NT2/D1 (cell line): ENCODE results near the gene DHX15.

Experiments used
- DNase-seq: peaks from one replicate; pipeline ENCODE4 v3.0.0-alpha.2; 2011; ENCODE audit warnings: low read depth, low spot score
- H3K27me3 ChIP-seq: 2 replicates; pipeline ENCODE4 v1.6.0; 2011; ENCODE audit warnings: mild to moderate bottlenecking; ENCODE audit not compliant: insufficient read length, insufficient read depth
- H3K36me3 ChIP-seq: 2 replicates; pipeline ENCODE4 v1.6.1; 2011; ENCODE audit warnings: mild to moderate bottlenecking, low read length, mixed read lengths; ENCODE audit not compliant: insufficient read depth, insufficient read length
- H3K4me1 ChIP-seq: 2 replicates; pipeline ENCODE4 v1.5.1; 2011; ENCODE audit not compliant: insufficient read depth, insufficient read length
- H3K4me3 ChIP-seq: 2 replicates; pipeline ENCODE4 v1.5.1; 2011; ENCODE audit warnings: low read depth; ENCODE audit not compliant: insufficient read length
- H3K9ac ChIP-seq: 2 replicates; pipeline ENCODE4 v1.6.0; 2011; ENCODE audit warnings: low read depth; ENCODE audit not compliant: insufficient read length
- H3K9me3 ChIP-seq: 2 replicates; pipeline ENCODE4 v1.5.1; 2011; ENCODE audit warnings: mild to moderate bottlenecking, low read length; ENCODE audit not compliant: insufficient read depth
- SUZ12 ChIP-seq: IDR thresholded peaks from 2 replicates; pipeline ENCODE4 v1.6.1; 2011; ENCODE audit not compliant: insufficient read length, insufficient read depth; ENCODE audit errors: extremely low read depth
- YY1 ChIP-seq: IDR thresholded peaks from 2 replicates; pipeline ENCODE4 v1.6.1; 2011; ENCODE audit not compliant: insufficient read length, insufficient read depth
- ZNF274 ChIP-seq: IDR thresholded peaks from 2 replicates; pipeline ENCODE4 v1.6.1; 2011; ENCODE audit warnings: mild to moderate bottlenecking, low read depth, low read length

The DHX15 gene

GRCh38 chr4:24582235-24582832 is 2.0 kb downstream of the DHX15 start:
- H3K9ac ChIP-seq: peak overlapping the region; percentile 99
- no peaks in the 10 kb centered on the region for H3K27me3 ChIP-seq
- TF ChIP-seq SUZ12: no peak
- no peak for TF ChIP-seq YY1
- no peak for TF ChIP-seq ZNF274
- H3K36me3 ChIP-seq: peaks cover 50% of the 10 kb centered on the region
- H3K9me3 ChIP-seq: no peaks in the 10 kb centered on the region
- no peaks in the 10 kb centered on the region for H3K4me1 ChIP-seq
- peak overlapping the region; percentile 97 for H3K4me3 ChIP-seq
- no peak for DNase-seq

- TF ChIP-seq ZNF274 (no peak), YY1 (no peak), SUZ12 (no peak)
- H3K4me3 ChIP-seq: no peak overlapping the region
- peaks cover 85% of the 10 kb centered on the region for H3K36me3 ChIP-seq
- DNase-seq: no peak
- H3K27me3 ChIP-seq: no peaks in the 10 kb centered on the region
- no peaks in the 10 kb centered on the region for H3K4me1 ChIP-seq
- no peaks in the 10 kb centered on the region for H3K9me3 ChIP-seq
- H3K9ac ChIP-seq: no peak overlapping the region
Observed at GRCh38 chr4:24578364-24578763, 6.0 kb downstream of the DHX15 start.

- no peak for DNase-seq
- Histone ChIP-seq H3K4me3 (no peak overlapping the region), H3K9ac (no peak overlapping the region), H3K9me3 (no peaks in the 10 kb centered on the region), H3K4me1 (no peaks in the 10 kb centered on the region), H3K27me3 (no peaks in the 10 kb centered on the region), H3K36me3 (peaks cover 92% of the 10 kb centered on the region)
- TF ChIP-seq SUZ12: no peak
- no peak for TF ChIP-seq ZNF274
- TF ChIP-seq YY1: no peak
Observed at GRCh38 chr4:24576276-24576675, 8.1 kb downstream of the DHX15 start.

- Histone ChIP-seq H3K4me1 (no peaks in the 10 kb centered on the region), H3K27me3 (no peaks in the 10 kb centered on the region), H3K9me3 (no peaks in the 10 kb centered on the region), H3K9ac (no peak overlapping the region), H3K4me3 (no peak overlapping the region), H3K36me3 (peaks cover 92% of the 10 kb centered on the region)
- TF ChIP-seq ZNF274: no peak
- no peak for TF ChIP-seq SUZ12
- TF ChIP-seq YY1: no peak
- DNase-seq: no peak
Observed at GRCh38 chr4:24574236-24574635, 10.1 kb downstream of the DHX15 start.

- H3K36me3 ChIP-seq: peaks cover 92% of the 10 kb centered on the region
- H3K9me3 ChIP-seq: no peaks in the 10 kb centered on the region
- TF ChIP-seq ZNF274 (no peak), SUZ12 (no peak), YY1 (no peak)
- DNase-seq: no peak
- no peak overlapping the region for H3K4me3 ChIP-seq
- no peaks in the 10 kb centered on the region for H3K27me3 ChIP-seq
- no peaks in the 10 kb centered on the region for H3K4me1 ChIP-seq
- H3K9ac ChIP-seq: no peak overlapping the region
Observed at GRCh38 chr4:24573582-24573981, 10.8 kb downstream of the DHX15 start.

- H3K36me3 ChIP-seq: peaks cover 92% of the 10 kb centered on the region
Observed at GRCh38 chr4:24570574-24571236, 13.6 kb downstream of the DHX15 start.

GRCh38 chr4:24570172-24570571 is 14.2 kb downstream of the DHX15 start:
- TF ChIP-seq SUZ12: no peak
- no peak for TF ChIP-seq ZNF274
- TF ChIP-seq YY1: no peak
- Histone ChIP-seq H3K4me3 (no peak overlapping the region), H3K9me3 (no peaks in the 10 kb centered on the region), H3K27me3 (no peaks in the 10 kb centered on the region), H3K4me1 (no peaks in the 10 kb centered on the region), H3K36me3 (peaks cover 91% of the 10 kb centered on the region), H3K9ac (no peak overlapping the region)
- DNase-seq: no peak

More at GRCh38 chr4:24570574-24571236, 13.6 kb downstream of the DHX15 start:
- H3K4me1 ChIP-seq: no peaks in the 10 kb centered on the region
- no peak overlapping the region for H3K4me3 ChIP-seq
- H3K9me3 ChIP-seq: no peaks in the 10 kb centered on the region
- no peak overlapping the region for H3K9ac ChIP-seq
- TF ChIP-seq SUZ12 (no peak), YY1 (no peak), ZNF274 (no peak)
- no peak for DNase-seq
- H3K27me3 ChIP-seq: no peaks in the 10 kb centered on the region
